Myocyte (in vitro differentiated cells): ENCODE measurements around the gene ZNF365. TPM values are rescaled to one million over a fixed set of nuclear protein-coding genes. Genes with fewer than 3 reads are reported as not detected.
"Not testable (repeated sequence)": the region's sequence is repeated elsewhere in the genome, so short reads cannot be mapped to it uniquely, and the experiment has no call there.

ENCODE experiments used
- DNase-seq: peaks from one replicate; pipeline ENCODE4 v3.0.0-alpha.2; 2012; ENCODE audit warnings: low read depth
- polyA plus RNA-seq: library from polyadenylated mRNA; unstranded; fragments of >200 nt; gene quantifications from one replicate; pipeline ENCODE4 v1.2.1, GENCODE V29; 2012; ENCODE audit warnings: missing spikeins
- total RNA-seq: library from RNA; depleted of rRNA; stranded (reverse); fragments of >200 nt; gene quantifications from 2 replicates; pipeline ENCODE4 v1.2.3, GENCODE V29; 2014

Gene ZNF365
- total RNA-seq: 1.4 and 2.9 TPM in 2 replicates
- 11.5 TPM for polyA plus RNA-seq

DNA sequence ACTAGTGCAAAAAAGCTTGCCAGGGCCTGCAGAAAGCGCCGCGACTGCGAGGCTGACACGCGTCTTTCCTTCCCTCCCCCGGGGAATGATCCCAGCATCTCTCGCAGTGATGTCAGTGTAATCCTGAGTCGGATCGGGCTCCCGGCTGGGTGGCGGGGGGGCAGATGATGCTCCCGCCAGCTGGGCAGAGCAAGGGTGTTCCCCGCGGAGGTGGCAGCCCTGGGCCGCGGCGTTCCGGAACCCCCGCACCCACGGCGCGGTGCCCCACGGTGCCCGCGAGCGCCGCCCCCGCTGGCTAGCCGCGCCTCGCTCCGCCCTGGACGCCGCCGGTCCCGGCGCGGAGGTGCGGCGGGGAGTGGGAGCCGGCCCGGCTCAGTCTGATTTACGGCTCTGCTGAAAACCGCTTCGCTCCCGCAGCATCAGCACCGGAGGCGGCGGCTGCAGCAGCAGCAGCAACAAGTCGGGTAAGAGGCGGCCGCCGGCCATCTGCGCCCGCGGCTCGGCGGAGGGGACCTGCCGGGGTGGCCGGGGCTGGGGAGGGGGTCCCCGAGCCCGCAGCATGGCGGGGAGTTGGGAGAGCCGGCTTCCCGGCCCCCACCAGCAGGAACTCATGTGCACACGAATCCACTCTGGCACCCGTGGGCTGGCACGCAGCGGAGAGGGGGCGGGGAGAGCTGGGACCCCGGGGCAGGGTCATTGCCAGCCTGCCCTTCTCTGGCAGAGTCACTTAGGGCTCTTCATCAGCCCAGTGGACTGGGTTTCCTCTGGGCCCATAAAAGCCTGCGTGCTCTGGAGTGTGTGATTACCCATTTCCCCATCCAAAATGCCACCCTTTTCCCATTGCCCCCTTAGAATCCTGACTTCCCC lies at the start of gene ZNF365:
Gene ZNF365 (plus strand): TSS at position 375 of the 867 bp plus-strand sequence. CDS start 1,825 bp downstream, outside the sequence.
- peak; percentile 56 for DNase-seq

DNA sequence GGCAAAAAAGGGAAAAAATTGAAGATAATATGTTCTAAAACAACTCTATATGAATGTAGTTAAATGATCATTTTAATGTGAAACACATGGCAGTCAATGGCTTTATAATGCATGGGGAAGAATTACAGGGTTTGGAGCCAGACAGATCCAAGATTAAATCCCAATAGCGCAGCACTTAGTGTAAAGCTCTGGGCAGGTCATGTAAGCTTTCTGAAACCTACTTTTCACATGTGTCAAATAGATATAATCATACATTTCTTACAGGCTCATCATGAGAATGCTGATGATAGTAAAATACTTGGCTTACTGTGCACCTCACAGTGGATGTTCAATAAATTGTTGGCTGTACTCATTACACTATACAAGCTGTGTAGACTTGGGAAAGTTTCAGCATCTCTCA lies 48.0 kb upstream of the ZNF365 start:
- no peak for DNase-seq

GRCh38 chr10:62327885-62328284 lies 46.3 kb upstream of the ZNF365 start:
- DNase-seq: peak; percentile 22

DNA sequence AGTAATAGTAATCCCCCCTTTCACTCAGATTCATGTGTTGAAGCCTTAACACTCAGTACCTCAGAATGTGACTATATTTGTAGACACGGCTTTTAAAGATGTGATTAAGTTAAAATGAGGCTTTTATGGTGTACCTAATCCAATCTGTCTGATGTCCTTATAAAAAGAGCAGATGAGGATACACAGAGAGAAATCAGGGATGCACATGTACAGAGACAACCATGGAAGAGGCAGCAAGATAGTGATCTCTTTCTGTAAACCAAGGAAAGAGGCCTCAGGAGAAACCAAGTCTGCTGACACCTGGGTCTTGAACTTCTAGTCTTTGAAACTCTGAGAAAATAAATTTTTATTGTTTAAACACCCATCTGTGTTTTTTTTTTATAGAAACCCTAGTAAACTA lies 44.0 kb upstream of the ZNF365 start:
- no peak for DNase-seq

DNA sequence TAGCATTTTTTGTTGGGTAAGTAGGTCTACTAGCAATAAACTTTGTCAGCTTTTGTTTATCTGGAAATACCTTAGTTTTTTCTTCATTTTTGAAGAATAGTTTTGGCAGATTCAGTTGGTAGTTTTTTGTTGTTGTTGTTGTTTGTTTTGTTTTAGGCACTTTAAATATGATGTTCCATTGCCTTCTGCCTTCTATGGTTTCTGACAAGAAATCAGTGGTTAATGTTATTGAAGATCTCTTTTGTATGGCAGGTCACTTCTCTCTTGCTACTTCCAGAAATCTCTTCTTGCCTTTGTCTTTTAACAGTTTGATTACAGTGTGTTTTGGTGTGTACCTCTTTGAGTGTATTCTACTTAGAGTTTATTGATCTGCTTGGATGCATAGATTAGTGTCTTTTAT lies 41.8 kb upstream of the ZNF365 start:
- DNase-seq: no peak

GRCh38 chr10:62333135-62333889 lies 40.9 kb upstream of the ZNF365 start:
- DNase-seq: no peak

GRCh38 chr10:62333988-62334682 lies 40.0 kb upstream of the ZNF365 start:
- DNase-seq: no peak

DNA sequence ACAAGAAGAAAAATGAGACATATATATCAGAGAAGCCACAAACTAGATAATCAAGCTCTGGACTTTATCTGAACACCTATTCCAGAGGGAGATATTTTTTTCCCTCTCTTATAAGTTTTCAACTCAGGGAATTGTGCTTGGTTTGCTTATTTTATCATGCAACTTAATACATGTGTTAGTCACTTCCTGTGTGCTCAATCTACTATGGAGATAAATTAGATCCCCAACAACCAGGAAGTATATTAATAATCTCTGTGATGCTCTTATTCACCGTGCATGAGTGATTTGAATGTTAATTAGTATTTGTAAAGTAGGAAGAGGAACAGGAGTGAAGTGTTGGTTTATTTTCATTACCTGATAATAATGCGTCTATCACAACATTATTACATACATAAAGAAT lies 38.8 kb upstream of the ZNF365 start:
- DNase-seq: no peak

- no peak for DNase-seq
These were observed 37.8 kb upstream of the ZNF365 start for GRCh38 chr10:62336404-62336803.

DNA sequence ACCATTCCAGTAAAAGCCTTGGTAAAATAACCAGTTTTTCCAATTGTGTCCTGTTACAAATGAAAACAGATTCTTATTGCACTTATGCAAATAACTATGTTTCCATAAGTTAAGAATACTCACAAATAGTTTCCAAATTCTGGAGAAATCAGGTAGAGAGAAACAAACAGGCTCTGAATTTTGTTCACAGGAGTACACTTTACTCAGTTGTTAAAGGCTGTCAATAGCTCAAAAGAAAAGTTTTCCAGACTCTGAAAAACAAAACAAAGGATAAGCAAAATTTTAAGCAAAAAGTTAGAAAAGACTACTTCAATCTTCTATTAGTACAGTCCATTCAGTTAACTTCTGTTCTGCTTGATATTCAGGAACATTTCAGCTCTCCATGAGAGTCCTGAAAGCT lies 32.8 kb upstream of the ZNF365 start:
- DNase-seq: no peak

DNA sequence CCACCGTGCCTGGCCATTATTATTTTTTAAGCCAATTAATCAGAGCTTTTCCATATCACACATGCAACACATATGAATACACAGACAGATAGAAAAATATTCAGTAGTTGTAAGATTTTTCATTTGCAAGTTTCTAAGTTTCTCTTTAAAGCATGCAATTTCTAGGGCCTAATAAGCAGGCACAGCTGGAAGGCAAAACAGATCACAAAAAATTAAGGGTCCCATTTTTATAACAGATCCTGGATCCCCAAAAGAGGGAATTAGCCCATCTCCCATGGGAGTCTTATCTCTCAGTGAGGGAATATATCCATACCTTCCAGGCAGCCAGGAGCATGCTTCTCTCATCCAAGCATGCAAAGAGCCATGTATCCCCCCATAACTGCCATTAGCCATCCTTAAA lies 31.2 kb upstream of the ZNF365 start:
- DNase-seq: no peak

- no peak for DNase-seq
These were observed 26.1 kb upstream of the ZNF365 start for GRCh38 chr10:62348029-62348428.

GRCh38 chr10:62352356-62352970 lies 21.7 kb upstream of the ZNF365 start:
- no peak for DNase-seq

DNA sequence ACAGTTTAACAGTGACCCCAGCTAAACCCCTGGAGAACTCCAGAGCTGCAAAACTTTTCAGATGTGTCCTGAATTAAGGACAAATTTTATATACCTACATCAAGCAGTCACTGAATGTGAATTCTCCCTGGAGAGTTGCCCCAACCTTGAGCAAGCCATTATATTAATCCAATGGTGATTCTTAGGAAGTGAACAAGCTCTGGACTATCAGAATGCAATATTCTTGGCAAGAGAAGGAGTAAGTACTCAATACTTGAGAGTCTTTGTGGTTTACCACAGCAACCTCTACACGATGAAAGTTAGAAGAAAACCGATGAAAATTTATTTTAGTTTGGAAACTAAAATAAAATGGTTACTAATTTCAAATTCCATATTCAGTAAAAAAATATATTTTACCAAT lies 19.3 kb upstream of the ZNF365 start:
- DNase-seq: no peak

DNA sequence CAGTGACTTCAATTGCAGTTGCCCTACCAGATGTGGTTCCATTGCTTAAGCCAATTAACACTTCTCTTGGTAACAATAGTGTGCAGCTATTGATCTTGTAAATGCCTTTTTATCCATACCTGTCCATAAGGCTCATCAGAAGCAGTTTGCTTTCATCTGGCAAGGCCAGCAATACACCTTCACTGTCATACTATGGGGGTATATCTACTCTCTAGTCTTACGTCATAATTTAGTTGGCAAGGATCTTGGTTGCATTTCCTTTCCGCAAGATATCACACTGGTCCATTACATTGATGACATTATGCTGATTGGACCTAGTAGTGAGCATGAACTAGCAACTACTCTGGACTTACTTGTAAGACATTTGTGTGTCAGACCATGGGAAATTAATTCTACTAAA lies 17.7 kb upstream of the ZNF365 start:
- DNase-seq: no peak

GRCh38 chr10:62358151-62358550 lies 16.0 kb upstream of the ZNF365 start:
- DNase-seq: not testable (repeated sequence)

DNA sequence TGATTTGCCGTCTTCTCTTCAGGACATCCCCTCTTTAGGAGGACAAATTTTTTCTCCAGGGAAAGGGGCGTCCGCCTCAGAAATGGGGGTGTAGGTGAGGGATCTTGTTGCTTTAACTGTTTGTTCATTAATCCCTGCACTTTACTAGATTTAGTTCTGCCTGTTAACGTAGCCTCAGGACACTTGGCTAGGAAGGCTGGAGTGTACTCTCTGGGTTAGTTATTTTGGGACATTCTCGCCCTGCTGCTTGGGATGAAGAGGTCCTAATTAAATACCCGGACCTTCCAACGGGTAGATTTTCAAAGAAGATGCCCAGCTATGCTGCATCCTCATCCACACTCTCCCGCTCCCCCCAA lies 552 bp upstream of the ZNF365 start:
- DNase-seq: no peak

- DNase-seq: no peak
These were observed 917 bp downstream of the ZNF365 start for GRCh38 chr10:62374862-62375710.

DNA sequence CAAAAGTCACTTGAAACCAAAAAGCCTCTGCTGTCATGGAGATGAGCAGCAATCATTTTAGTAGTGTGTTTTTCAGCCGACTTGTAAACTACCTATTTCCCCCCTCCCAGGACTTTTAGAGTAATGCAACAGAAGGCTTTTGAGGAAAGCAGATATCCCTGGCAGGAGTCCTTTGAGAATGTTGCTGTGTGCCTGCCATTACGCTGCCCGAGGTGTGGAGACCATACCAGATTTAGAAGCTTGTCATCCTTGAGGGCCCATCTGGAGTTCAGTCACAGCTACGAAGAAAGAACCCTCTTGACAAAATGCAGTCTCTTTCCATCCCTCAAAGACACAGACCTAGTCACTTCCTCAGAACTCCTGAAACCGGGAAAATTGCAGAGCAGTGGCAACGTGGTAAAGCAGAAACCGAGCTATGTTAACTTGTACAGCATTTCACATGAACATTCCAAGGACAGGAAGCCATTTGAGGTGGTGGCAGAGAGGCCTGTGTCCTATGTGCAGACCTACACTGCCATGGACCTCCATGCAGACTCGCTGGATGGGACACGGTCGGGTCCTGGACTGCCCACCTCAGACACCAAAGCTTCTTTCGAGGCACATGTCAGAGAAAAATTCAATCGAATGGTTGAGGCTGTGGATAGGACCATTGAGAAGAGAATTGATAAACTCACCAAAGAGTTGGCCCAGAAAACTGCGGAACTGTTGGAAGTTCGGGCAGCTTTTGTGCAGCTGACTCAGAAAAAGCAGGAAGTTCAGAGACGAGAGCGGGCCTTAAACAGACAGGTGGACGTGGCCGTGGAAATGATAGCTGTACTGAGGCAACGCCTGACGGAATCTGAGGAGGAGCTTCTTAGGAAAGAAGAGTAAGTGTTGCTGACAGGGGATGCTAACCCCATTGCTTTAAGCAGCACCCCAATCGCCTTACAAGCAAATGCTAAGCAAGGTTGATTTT lies 2.2 kb downstream of the ZNF365 start:
- no peak for DNase-seq
